PFSK-1 (cell line): ENCODE data around the gene KDM2B.

ENCODE experiments used
- FOXP2 ChIP-seq: optimal IDR thresholded peaks from 2 replicates; pipeline ENCODE3; 2011; ENCODE audit warnings: borderline replicate concordance, control low read depth, inconsistent platforms; ENCODE audit not compliant: insufficient read depth; ENCODE audit errors: extremely low read length, extremely low read depth
- POLR2AphosphoS5 ChIP-seq: IDR thresholded peaks from 2 replicates; pipeline ENCODE4 v1.6.1; 2012; ENCODE audit warnings: low read depth, mild to moderate bottlenecking, control low read depth, low read length, moderate library complexity
- REST ChIP-seq, 2 experiments: IDR thresholded peaks; 2 replicates each; pipeline versions ENCODE4 v1.6.1 to v1.8.0; 2011 to 2012; ENCODE audit warnings: low read depth in 2 of 2, low read length in 2 of 2, control low read depth in 1 of 2, inconsistent platforms in 1 of 2, mild to moderate bottlenecking in 1 of 2, moderate library complexity in 1 of 2; ENCODE audit not compliant: insufficient read depth in 1 of 2
- SIN3A ChIP-seq: IDR thresholded peaks from 2 replicates; pipeline ENCODE4 v1.6.1; 2012; ENCODE audit warnings: mild to moderate bottlenecking, low read length, moderate library complexity, borderline replicate concordance; ENCODE audit not compliant: insufficient read depth
- TAF1 ChIP-seq: IDR thresholded peaks from 2 replicates; pipeline ENCODE4 v1.6.1; 2012; ENCODE audit warnings: low read length, control low read depth, borderline replicate concordance; ENCODE audit not compliant: insufficient read depth

Gene KDM2B

DNA sequence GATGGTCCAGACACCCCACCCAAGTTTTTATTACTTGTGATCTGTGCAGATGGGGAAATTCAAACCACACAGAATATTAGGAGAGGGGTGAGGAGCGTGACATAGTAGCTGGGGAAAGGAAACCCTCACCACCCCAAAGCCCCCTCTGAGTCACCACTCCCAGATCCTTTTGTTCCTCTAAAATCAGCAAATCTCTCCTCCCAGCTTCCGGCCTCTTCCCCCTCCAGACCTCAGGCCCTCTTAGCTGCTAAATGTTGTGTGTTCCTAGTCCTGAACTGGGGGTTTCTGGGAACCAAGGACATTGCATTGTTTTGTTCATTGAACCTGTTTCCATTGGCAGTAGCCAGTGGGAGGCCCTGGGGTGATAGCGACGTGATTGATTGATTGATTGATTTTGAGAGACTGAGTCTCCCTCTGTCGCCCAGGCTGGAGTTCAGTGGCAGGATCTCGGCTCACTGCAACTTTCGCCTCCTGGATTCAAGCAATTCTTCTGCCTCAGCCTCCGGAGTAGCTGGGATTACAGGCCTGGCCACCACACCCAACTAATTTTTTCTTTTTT is 39.6 kb upstream of the KDM2B start:
- TF ChIP-seq FOXP2 = no peak
- TF ChIP-seq SIN3A = no peak
- no peak for TF ChIP-seq POLR2AphosphoS5
- no peak for TF ChIP-seq TAF1
- no peak for TF ChIP-seq REST (IDR thresholded peaks at IDR 0.05; ENCODE audit: insufficient read depth in 1 of 2, low read depth in 2 of 2, low read length in 2 of 2)

DNA sequence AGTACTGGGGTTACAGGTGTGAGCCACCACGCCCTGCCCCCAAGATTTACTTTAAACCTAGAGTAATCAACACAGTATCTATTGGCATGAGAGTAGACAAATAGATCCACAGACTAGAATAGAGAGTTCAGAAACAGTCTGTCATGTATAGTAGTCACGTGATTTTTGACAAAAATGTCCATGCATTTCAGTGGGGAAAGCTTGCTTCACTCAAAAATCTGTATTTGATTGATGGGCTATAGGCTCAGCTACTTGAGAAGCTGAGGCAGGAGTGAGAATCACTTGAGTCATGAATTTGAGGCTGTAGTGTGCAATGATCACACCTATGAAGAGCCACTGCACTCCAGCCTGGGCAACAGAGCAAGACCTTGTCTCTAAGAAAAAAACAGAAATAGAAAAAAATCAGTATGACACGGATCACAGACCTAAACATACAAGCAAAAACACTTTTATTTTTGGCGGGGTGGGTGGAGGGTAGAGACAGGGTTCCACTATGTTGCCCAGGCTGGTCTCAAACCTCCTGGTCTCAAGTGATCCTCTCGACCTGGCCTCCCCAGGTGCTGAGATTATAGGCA is 37.9 kb upstream of the KDM2B start:
- TF ChIP-seq FOXP2 = no peak
- TF ChIP-seq SIN3A = no peak
- TF ChIP-seq TAF1 = no peak
- TF ChIP-seq REST (IDR thresholded peaks at IDR 0.05; ENCODE audit: insufficient read depth in 1 of 2, low read depth in 2 of 2, low read length in 2 of 2) = no peak
- no peak for TF ChIP-seq POLR2AphosphoS5

- TF ChIP-seq FOXP2 = no peak
- no peak for TF ChIP-seq POLR2AphosphoS5
- TF ChIP-seq REST (IDR thresholded peaks at IDR 0.05; ENCODE audit: insufficient read depth in 1 of 2, low read depth in 2 of 2, low read length in 2 of 2) = no peak
Observed at GRCh38 chr12:121614872-121615467, 34.1 kb upstream of the KDM2B start.

- TF ChIP-seq FOXP2 (no peak), REST (IDR thresholded peaks at IDR 0.05; ENCODE audit: insufficient read depth in 1 of 2, low read depth in 2 of 2, low read length in 2 of 2) (no peak), SIN3A (no peak), TAF1 (no peak)
Observed at GRCh38 chr12:121613462-121613861, 32.6 kb upstream of the KDM2B start.

DNA sequence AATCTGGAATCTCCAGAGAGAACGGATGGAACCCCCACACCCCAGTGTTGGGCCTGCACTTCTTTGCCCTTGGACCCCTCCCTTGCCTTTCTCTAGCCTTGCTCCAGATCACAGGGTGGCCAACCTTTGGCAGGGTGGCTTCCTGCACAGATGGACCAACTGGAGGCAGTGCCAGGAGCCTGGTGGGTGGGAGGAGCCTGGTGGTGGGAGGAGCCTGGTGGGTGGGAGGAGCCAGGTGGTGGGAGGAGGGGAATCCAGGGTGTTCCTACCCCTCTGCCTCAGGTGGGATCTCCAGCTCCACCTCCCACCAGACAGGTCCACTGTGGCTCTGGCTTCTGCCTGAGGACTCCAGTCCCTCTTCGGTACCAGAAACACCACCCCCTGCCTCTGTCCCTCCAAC is 30.5 kb upstream of the KDM2B start:
- no peak for TF ChIP-seq POLR2AphosphoS5
- no peak for TF ChIP-seq TAF1
- no peak for TF ChIP-seq REST (IDR thresholded peaks at IDR 0.05; ENCODE audit: insufficient read depth in 1 of 2, low read depth in 2 of 2, low read length in 2 of 2)
- no peak for TF ChIP-seq SIN3A
- no peak for TF ChIP-seq FOXP2
